H1 (cell line): Measurements from ENCODE around the gene NR2F1. TPM values are rescaled to one million over a fixed set of nuclear protein-coding genes. Genes with fewer than 3 reads are reported as not detected.

Experiments used
- CTCF ChIA-PET: fragments of 300-600 bp; sonication (Branson Sonifier 250); formaldehyde crosslinking; loops from one replicate; lab custom pipeline; 2021; ENCODE audit not compliant: partially characterized antibody; lab: Charles Lee
- POLR2A ChIA-PET: fragments of 300-600 bp; sonication (Branson Sonifier 250); formaldehyde crosslinking; loops from one replicate; lab custom pipeline; 2021; ENCODE audit warnings: inconsistent platforms; ENCODE audit not compliant: partially characterized antibody; lab: Charles Lee
- DNase-seq, 2 experiments: peaks; one replicate each; pipeline versions ENCODE4 v3.0.0 to v3.0.0-alpha.2; 2010 to 2022; ENCODE audit warnings: low spot score in 2 of 2, low read depth in 1 of 2, mixed read lengths in 1 of 2
- FAIRE-seq: peaks from 2 replicates; lab custom pipeline; 2011; peaks lifted over from hg19 to GRCh38; lab: Jason Lieb, UNC
- H2AFZ ChIP-seq: 2 replicates; pipeline ENCODE4 v1.8.1; 2012; ENCODE audit warnings: low read length, inconsistent platforms
- H2AK5ac ChIP-seq: 2 replicates; pipeline ENCODE4 v1.6.1; 2013; ENCODE audit warnings: low read depth, low read length
- H2BK120ac ChIP-seq: replicated peaks from 2 replicates; pipeline ENCODE3; 2013; ENCODE audit warnings: low read depth, low read length, inconsistent platforms
- H2BK12ac ChIP-seq: 2 replicates; pipeline ENCODE4 v1.6.1; 2013; ENCODE audit warnings: low read depth, low read length
- H2BK15ac ChIP-seq: 2 replicates; pipeline ENCODE4 v1.6.1; 2013; ENCODE audit warnings: low read length
- H2BK20ac ChIP-seq: 2 replicates; pipeline ENCODE4 v1.6.1; 2013; ENCODE audit warnings: low read length
- H2BK5ac ChIP-seq: 2 replicates; pipeline ENCODE4 v1.6.1; 2013; ENCODE audit warnings: low read depth, low read length
- H3K14ac ChIP-seq: 2 replicates; pipeline ENCODE4 v1.6.1; 2013; ENCODE audit warnings: inconsistent platforms; ENCODE audit not compliant: insufficient read length
- H3K18ac ChIP-seq: 2 replicates; pipeline ENCODE4 v1.6.1; 2013; ENCODE audit warnings: low read length; ENCODE audit errors: extremely low read depth
- H3K23ac ChIP-seq: 2 replicates; pipeline ENCODE4 v1.6.1; 2013; ENCODE audit warnings: inconsistent platforms; ENCODE audit not compliant: insufficient read length
- H3K23me2 ChIP-seq: 2 replicates; pipeline ENCODE4 v1.6.1; 2013; ENCODE audit warnings: low read depth, low read length
- H3K27ac ChIP-seq: 2 replicates; pipeline ENCODE4 v1.6.1; 2011; ENCODE audit warnings: low read depth, low read length, inconsistent platforms
- H3K27me3 ChIP-seq, 4 experiments: replicated peaks in 1 of 4; 1 replicate in 1 of 4; 2 replicates in 3 of 4; pipeline versions ENCODE4 v1.6.1 to v1.8.1; 2011 to 2013; ENCODE audit warnings: low read length in 3 of 4, mild to moderate bottlenecking in 3 of 4, inconsistent platforms in 2 of 4, mixed read lengths in 2 of 4, moderate library complexity in 1 of 4; ENCODE audit not compliant: control insufficient read depth in 3 of 4, insufficient read depth in 3 of 4; ENCODE audit errors: extremely low read depth in 1 of 4
- H3K36me3 ChIP-seq, 4 experiments: 2 replicates each; pipeline versions ENCODE4 v1.6.1 to v1.8.1; 2011 to 2013; ENCODE audit warnings: mild to moderate bottlenecking in 4 of 4, low read length in 3 of 4, moderate library complexity in 2 of 4, control low read depth in 1 of 4, inconsistent platforms in 1 of 4; ENCODE audit not compliant: insufficient read depth in 4 of 4, control insufficient read depth in 2 of 4
- H3K4ac ChIP-seq: replicated peaks from 2 replicates; pipeline ENCODE3; 2013; ENCODE audit warnings: low read length, low read depth, mixed read lengths, inconsistent platforms; ENCODE audit not compliant: insufficient read length
- H3K4me1 ChIP-seq, 4 experiments: replicated peaks in 1 of 4; 1 replicate in 1 of 4; 2 replicates in 3 of 4; pipeline versions ENCODE4 v1.6.1 to v1.8.1; 2011 to 2013; ENCODE audit warnings: low read length in 3 of 4, inconsistent platforms in 2 of 4, mixed read lengths in 1 of 4; ENCODE audit not compliant: insufficient read depth in 4 of 4, control insufficient read depth in 3 of 4
- H3K4me2 ChIP-seq, 2 experiments: 2 replicates each; pipeline versions ENCODE4 v1.6.1 to v1.8.1; 2011 to 2013; ENCODE audit warnings: low read depth in 2 of 2, low read length in 2 of 2, control low read depth in 1 of 2, inconsistent platforms in 1 of 2, mild to moderate bottlenecking in 1 of 2; ENCODE audit not compliant: insufficient read depth in 1 of 2
- H3K4me3 ChIP-seq, 4 experiments: fragments of 200-600, 300-600 bp in 1 of 4; sonication (generic), shearing (Covaris generic), sonication (Bioruptor Twin) in 1 of 4; 2 replicates each; pipeline versions ENCODE4 v1.5.1 to v1.8.1; 2011 to 2016; ENCODE audit warnings: low read length in 4 of 4, low read depth in 3 of 4, control low read depth in 2 of 4, inconsistent platforms in 2 of 4, mild to moderate bottlenecking in 2 of 4, mixed read lengths in 1 of 4, moderate library complexity in 1 of 4; ENCODE audit not compliant: insufficient read depth in 2 of 4; ENCODE audit errors: extremely low read depth in 1 of 4
- H3K56ac ChIP-seq: replicated peaks from 2 replicates; pipeline ENCODE3; 2013; ENCODE audit warnings: low read depth, mild to moderate bottlenecking, mixed read lengths, low read length, inconsistent platforms; ENCODE audit not compliant: insufficient read length
- H3K79me1 ChIP-seq: 2 replicates; pipeline ENCODE4 v1.6.1; 2013; ENCODE audit warnings: low read depth, low read length, control low read depth
- H3K79me2 ChIP-seq, 2 experiments: 2 replicates each; pipeline versions ENCODE4 v1.6.1 to v1.8.1; 2012 to 2013; ENCODE audit warnings: low read length in 2 of 2, mild to moderate bottlenecking in 2 of 2, inconsistent platforms in 1 of 2; ENCODE audit not compliant: insufficient read depth in 2 of 2, control insufficient read depth in 1 of 2
- H3K9ac ChIP-seq, 4 experiments: replicated peaks in 1 of 4; 1 replicate in 1 of 4; 2 replicates in 3 of 4; pipeline versions ENCODE4 v1.6.1 to v1.8.1; 2011 to 2013; ENCODE audit warnings: low read depth in 3 of 4, low read length in 3 of 4, control low read depth in 2 of 4, mild to moderate bottlenecking in 2 of 4, moderate library complexity in 2 of 4, inconsistent platforms in 1 of 4; ENCODE audit errors: extremely low read depth in 1 of 4
- H3K9me3 ChIP-seq, 2 experiments: 2 replicates each; pipeline versions ENCODE4 v1.6.1 to v1.8.1; 2012 to 2013; ENCODE audit warnings: mild to moderate bottlenecking in 2 of 2, moderate library complexity in 2 of 2, control low read depth in 1 of 2, inconsistent platforms in 1 of 2, low read depth in 1 of 2, low read length in 1 of 2, mixed read lengths in 1 of 2; ENCODE audit not compliant: insufficient read depth in 2 of 2
- H4K20me1 ChIP-seq, 2 experiments: replicated peaks in 1 of 2; 2 replicates each; pipeline versions ENCODE3 to v1.8.1; 2011 to 2013; ENCODE audit warnings: inconsistent platforms in 2 of 2, low read length in 2 of 2, mild to moderate bottlenecking in 1 of 2; ENCODE audit not compliant: insufficient read depth in 2 of 2, control insufficient read depth in 1 of 2
- H4K5ac ChIP-seq: 2 replicates; pipeline ENCODE4 v1.6.1; 2013; ENCODE audit warnings: low read length, low read depth, mixed read lengths, inconsistent platforms; ENCODE audit not compliant: insufficient read length
- H4K8ac ChIP-seq: 2 replicates; pipeline ENCODE4 v1.8.0; 2013; ENCODE audit warnings: mild to moderate bottlenecking, moderate library complexity, low read length, inconsistent platforms; ENCODE audit not compliant: insufficient read depth; ENCODE audit errors: extremely low read depth
- H4K91ac ChIP-seq: replicated peaks from 2 replicates; pipeline ENCODE3; 2013; ENCODE audit warnings: low read length, mixed read lengths, inconsistent platforms; ENCODE audit not compliant: insufficient read length
- KDM4A ChIP-seq: IDR thresholded peaks from one replicate; pipeline ENCODE4 v1.7.1; 2012; ENCODE audit warnings: low read depth, mild to moderate bottlenecking, moderate library complexity, low read length, inconsistent platforms; ENCODE audit not compliant: severe bottlenecking
- MAX ChIP-seq: IDR thresholded peaks from 2 replicates; pipeline ENCODE4 v1.6.1; 2012; ENCODE audit warnings: inconsistent platforms
- PHF8 ChIP-seq: fragments of 200-600 bp; sonication (generic); conservative IDR thresholded peaks from 2 replicates; pipeline ENCODE4 v1.7.1; 2012; ENCODE audit warnings: low read depth, mild to moderate bottlenecking, inconsistent platforms, low read length, moderate library complexity
- RBBP5 ChIP-seq: IDR thresholded peaks from 2 replicates; pipeline ENCODE4 v1.7.1; 2012; ENCODE audit warnings: low read depth, mild to moderate bottlenecking, inconsistent platforms, low read length, moderate library complexity, borderline replicate concordance
- SAP30 ChIP-seq: fragments of 300-600 bp; sonication (generic); IDR thresholded peaks from 2 replicates; pipeline ENCODE4 v1.7.1; 2012; ENCODE audit warnings: low read length, moderate library complexity, mild to moderate bottlenecking, inconsistent platforms; ENCODE audit not compliant: insufficient read depth, insufficient replicate concordance
- SUZ12 ChIP-seq: fragments of 200-600 bp; sonication (generic); IDR thresholded peaks from 2 replicates; pipeline ENCODE4 v1.6.1; 2012; ENCODE audit warnings: mild to moderate bottlenecking, inconsistent platforms, low read length, moderate library complexity, mixed read lengths
- TBP ChIP-seq: IDR thresholded peaks from 2 replicates; pipeline ENCODE4 v1.6.1; 2011; ENCODE audit warnings: low read depth, low read length, improper control_type of control experiment
- WGBS, 2 experiments: shearing (Covaris generic) in 1 of 2; methylation state at CpG; one replicate each; pipeline versions ENCODE4 v1.1.6 to v1.1.7; 2013 to 2015; ENCODE audit warnings: low lambda C conversion rate in 2 of 2, mixed read lengths in 2 of 2, inconsistent platforms in 1 of 2, low coverage in 1 of 2, missing lambda C conversion rate in 1 of 2; ENCODE audit not compliant: insufficient replicate concordance in 2 of 2, insufficient coverage in 1 of 2, insufficient read length in 1 of 2; ENCODE audit errors: extremely low coverage in 1 of 2, missing lambda C conversion rate in 1 of 2; 5-methylcytosine and 5-hydroxymethylcytosine counted together
- polyA plus RNA-seq, 7 experiments: library from polyadenylated mRNA; depleted of rRNA in 3 of 7; stranded (reverse) in 5 of 7; unstranded in 2 of 7; fragments of >200 nt in 5 of 7; fragments of 200-250 nt in 2 of 7; gene quantifications; 1 replicate in 5 of 7; 2 replicates in 1 of 7; 4 replicates in 1 of 7; pipeline versions ENCODE4 v1.2.1 to v1.2.3, GENCODE V29; 2011 to 2013; ENCODE audit warnings: missing spikeins in 2 of 7, mixed read lengths in 2 of 7
- total RNA-seq: library from RNA; stranded (reverse); fragmentation: NEBNext Ultra II Directional; extraction: Animal tissue kit (Norgen Biotek cat#: 25700); gene quantifications from 2 replicates; pipeline ENCODE4 v1.2.1, GENCODE V29; 2021
- TF ChIP-seq, protein P1 (sequence below): IDR thresholded peaks from 2 replicates; pipeline ENCODE4 v1.6.1; 2012; ENCODE audit warnings: low read length, inconsistent platforms

Gene NR2F1
- total and polyA plus RNA-seq, 2 of the 8 experiments (the other 6 are each of a cell fraction or from before 2014, with no cell fraction given): not detected

DNA sequence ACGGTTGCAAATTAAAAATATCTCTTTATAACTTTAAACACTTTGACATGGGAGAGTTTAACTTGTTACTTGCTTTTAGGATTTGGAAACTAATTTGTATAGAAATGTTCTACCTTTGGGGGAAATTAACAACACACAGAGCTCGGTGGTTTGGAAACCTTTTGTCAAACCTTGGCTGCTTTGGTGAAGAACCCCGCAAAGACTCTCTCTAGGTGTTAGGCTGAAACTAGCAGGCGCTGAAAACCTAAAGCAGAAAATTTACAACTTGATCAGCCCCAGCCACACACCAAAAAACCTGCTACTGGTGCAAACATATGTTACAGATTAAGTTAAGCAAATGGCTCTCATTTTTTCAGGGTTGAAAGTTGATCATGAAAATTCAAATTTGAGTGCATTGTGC lies 25.8 kb downstream of the NR2F1 start:
- CTCF ChIA-PET: interaction anchor here (0.7 to 3.6 kb wide), 11 partner anchors 11 to 1129 kb away, joined by 3 to 32 read pairs (median 12); no protein-coding TSS in a partner anchor
- no peak overlapping the region for H2AFZ ChIP-seq
- no peak overlapping the region for H3K9ac ChIP-seq
- no peak for FAIRE-seq
- no peak overlapping the region for H3K27ac ChIP-seq
- 10% methylated on average over 4 of the region's 4 CpGs; no CpG with 5 or more reads in 1 of the 2 experiments for WGBS, 2 experiments
- H2BK5ac ChIP-seq: no peak overlapping the region
- H3K4me3 ChIP-seq: no peak overlapping the region
- no peak overlapping the region for H3K14ac ChIP-seq
- H3K4me1 ChIP-seq: peaks cover 5 to 13% (median 11%) of the 10 kb centered on the region in 4 experiments; a peak in 6 of 7 replicates
- POLR2A ChIA-PET: no interaction called here
- peaks cover 0 to 3% (median 0%) of the 10 kb centered on the region in 4 experiments; a peak in 2 of 8 replicates for H3K36me3 ChIP-seq
- no peaks in the 10 kb centered on the region for H3K79me2 ChIP-seq
- no peaks in the 10 kb centered on the region for H3K79me1 ChIP-seq
- no peak overlapping the region for H3K4ac ChIP-seq
- TF ChIP-seq RBBP5: no peak
- no peak for TF ChIP-seq KDM4A
- no peak for TF ChIP-seq SUZ12
- TF ChIP-seq MAX: no peak
- no peak for TF ChIP-seq SAP30
- no peak for TF ChIP-seq PHF8
- TF ChIP-seq TBP: no peak
- TF ChIP-seq, protein P1, sequence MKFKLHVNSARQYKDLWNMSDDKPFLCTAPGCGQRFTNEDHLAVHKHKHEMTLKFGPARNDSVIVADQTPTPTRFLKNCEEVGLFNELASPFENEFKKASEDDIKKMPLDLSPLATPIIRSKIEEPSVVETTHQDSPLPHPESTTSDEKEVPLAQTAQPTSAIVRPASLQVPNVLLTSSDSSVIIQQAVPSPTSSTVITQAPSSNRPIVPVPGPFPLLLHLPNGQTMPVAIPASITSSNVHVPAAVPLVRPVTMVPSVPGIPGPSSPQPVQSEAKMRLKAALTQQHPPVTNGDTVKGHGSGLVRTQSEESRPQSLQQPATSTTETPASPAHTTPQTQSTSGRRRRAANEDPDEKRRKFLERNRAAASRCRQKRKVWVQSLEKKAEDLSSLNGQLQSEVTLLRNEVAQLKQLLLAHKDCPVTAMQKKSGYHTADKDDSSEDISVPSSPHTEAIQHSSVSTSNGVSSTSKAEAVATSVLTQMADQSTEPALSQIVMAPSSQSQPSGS: no peak
- TF ChIP-seq, all 59 proteins: peak for 0
- Histone ChIP-seq H2BK20ac (no peak overlapping the region), H2AK5ac (no peak overlapping the region), H2BK120ac (no peak overlapping the region), H4K8ac (no peak overlapping the region), H3K23ac (no peak overlapping the region), H2BK15ac (no peak overlapping the region), H3K18ac (no peak overlapping the region), H3K27me3 (peaks cover 73 to 98% (median 88%) of the 10 kb centered on the region in 4 experiments), H3K23me2 (no peaks in the 10 kb centered on the region; the same call in 1 of the 2 replicates), H3K4me2 (no peak overlapping the region), H4K20me1 (peaks cover 10 to 11% of the 10 kb centered on the region in 2 experiments), H3K56ac (no peak overlapping the region), H2BK12ac (no peak overlapping the region), H4K91ac (no peak overlapping the region), H3K9me3 (no peaks in the 10 kb centered on the region), H4K5ac (no peak overlapping the region)
- DNase-seq: no peak
